Activated naive CD4-positive, alpha-beta T cell treated with Interleukin-2 at 50 U/mL for 16 hours (primary cell): ENCODE measurements around the gene ARPP21.
"Not testable (repeated sequence)": the region's sequence is repeated elsewhere in the genome, so short reads cannot be mapped to it uniquely, and the experiment has no call there.

Experiments
- DNase-seq: peaks from one replicate; pipeline ENCODE4 v3.0.0-alpha.2; 2020

Gene ARPP21

DNA sequence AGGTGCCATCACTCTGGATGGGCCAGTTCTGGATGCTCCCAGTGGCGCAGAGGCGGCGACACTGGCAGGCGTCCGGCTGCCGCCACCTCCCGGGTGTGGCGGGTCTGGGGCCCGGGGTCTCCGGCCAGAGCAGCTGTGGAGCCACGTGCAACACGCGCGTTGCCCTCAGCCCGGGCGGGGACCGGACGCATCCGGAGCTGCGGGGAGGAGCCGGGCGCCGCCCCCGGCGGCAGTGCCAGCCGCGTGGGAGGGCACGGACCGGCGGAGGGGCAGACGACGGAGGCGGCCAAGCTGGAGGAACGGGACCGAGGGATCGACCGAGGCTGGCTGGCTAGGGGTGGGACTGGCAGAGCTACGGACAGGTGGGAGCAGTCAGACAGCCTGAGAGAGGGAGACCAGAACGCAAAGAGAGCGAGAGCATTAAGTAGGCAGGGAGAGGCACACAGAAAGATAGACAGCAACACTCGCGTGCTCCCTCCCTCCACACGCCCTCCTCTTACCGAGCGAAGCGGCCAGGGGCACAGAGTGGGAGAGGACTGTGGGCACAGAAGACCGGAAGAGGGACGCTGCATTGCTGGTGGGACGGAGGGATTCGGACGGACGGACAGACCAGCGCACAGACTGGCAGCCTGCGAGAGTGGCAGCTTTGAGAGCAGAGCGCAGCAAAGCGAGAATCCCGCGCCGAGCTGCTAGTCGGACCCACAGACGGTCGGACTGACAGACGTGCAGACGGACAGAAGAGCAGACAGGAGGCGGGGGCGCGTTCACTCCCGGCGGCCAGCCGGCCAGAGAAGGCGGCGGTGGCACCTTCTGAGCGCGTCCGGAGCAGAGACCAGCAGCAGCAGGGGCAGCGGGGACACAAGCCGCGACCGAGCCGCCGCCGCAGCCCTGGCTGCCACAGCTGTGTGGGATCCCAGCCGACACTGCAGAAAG is at the start of gene ARPP21:
Gene ARPP21, plus strand, starts transcription at position 272 of the 933 bp plus-strand sequence. CDS start 42,227 bp downstream, outside the sequence.
- no peak for DNase-seq

DNA sequence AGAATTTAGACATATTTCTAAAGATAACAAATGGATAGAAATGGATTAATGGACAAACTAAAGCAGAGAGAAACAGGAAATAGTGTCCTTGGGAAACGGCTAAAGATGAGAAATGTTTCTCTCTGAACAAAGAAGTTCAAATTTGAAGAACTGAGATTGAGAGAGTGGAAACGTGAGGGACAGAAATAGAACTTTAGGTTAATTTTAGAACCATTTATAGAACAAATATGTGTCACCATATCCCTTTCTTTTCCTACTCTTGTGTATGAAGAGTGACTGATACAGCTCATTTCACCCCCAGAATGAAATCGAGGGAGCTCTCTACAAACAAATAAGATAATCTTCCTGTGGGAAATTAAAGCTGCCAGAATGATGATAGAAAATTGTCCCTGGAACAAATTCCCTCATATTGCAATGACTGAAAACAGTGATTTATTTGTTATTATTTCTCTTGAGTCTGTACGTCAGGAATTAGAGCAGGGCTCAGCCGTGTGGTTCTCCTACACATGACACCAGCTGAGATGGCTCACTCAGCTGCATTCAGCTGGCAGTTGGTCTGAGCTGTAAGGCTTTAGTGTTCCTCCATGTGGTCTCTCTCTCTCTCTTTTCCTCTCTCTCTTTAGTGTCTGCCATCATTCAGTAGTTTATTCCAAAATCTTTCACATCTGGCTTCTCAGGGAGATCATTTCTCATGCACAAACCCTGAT is 46.6 kb upstream of the ARPP21 start:
- no peak for DNase-seq

DNA sequence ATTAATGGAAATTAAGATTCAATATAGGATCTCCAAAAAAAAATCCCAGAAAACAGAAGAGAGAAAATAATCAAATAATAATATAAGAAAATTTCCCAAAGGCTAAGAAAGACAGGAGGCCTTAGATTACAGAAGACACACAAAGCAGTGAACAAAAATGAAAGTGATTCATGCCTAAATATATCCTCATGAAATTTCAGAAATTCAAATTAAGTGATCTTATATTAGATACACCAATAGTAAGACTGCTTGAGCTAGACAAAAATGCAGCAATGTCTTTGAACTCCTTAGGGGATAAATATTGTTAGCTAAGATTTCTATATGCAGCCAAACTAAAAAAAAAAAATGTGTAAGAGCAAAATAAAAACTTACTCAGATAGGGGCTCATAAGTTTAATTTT is 44.6 kb upstream of the ARPP21 start:
- DNase-seq = no peak

DNA sequence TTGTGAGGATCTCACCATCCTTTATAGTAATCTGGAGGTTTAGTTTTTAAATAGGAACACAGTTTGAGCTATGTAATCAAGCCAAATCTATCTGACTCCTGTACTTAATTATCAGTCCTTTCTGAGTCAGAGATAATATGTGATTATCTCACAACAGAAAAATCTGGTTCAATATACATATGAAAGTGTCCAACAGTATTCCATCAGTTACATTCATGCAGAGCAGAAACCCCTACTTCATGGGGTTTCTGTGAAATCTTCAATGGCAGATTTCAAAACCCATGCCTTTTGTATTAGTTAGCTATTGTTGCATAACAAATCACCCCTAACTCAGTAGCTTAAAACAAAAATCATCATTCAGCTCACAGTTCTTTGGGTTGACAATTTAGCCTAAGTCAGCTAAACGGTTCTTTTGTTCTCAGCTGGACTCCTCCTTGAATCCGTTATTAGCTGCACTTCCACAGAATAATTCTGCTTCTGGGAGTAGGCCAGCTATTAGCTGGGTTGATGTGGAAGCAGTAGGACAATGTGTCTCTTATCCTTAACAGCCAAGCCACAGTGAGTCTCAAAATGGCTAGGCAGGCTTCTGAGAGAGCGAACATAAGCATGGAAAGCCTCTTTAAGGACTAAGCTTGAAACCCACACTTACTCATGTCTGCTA is 42.9 kb upstream of the ARPP21 start:
- no peak for DNase-seq

DNA sequence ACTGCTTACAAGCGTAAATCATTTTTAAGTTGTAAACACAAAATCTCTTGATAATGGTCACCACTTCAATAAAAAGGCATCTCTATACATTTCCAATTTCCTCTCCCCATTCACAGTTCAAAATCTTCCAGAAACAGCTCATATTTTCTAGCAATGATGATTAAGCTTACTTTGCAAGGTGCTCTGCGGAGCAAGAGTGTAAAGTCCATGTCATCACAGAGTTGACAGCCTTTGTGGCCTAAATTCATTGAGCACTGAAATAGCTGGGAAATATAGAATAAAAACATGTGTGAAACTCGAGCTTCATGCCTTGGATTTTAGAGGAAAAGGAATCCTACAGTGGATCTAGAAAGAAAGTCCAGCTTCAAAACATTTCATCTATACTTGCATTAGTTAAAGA is 41.8 kb upstream of the ARPP21 start:
- DNase-seq = no peak

DNA sequence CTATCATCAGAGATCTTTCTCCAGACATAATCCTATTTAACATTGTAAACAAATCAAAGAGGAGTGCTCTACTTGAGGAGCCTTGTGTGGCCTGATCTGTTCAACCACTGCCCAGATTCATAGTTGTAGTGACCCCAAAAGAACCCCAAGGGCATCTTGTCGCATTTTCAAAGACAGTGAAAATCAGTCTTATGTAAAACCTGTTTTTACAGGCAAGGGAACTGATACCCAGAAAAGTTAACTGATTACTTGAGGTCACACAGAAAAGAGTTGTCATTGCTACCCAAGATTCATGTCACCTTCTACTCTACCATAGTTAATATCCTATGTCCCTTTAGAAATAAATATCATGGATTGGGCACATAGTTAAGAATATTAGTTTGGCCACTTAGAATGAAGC is 40.5 kb upstream of the ARPP21 start:
- no peak for DNase-seq

DNA sequence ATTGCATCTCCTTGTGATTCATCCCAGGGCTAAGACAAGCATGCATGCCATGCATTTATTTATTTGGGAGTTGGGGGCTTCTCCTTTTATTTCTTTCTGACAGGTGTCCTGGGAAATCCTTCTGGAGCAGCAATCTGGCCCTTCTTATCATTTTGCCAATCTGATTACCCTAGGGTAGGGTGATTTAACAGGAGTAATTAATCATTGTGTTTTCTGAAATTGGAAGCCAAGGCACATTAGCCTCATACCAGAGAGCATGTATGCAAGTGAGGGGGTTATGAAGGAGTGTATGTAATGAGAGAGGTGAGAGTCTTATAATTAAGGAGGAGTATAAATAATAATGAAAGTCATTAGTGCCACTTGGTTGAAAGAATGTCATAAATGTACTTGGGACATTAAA is 37.4 kb upstream of the ARPP21 start:
- DNase-seq = no peak

DNA sequence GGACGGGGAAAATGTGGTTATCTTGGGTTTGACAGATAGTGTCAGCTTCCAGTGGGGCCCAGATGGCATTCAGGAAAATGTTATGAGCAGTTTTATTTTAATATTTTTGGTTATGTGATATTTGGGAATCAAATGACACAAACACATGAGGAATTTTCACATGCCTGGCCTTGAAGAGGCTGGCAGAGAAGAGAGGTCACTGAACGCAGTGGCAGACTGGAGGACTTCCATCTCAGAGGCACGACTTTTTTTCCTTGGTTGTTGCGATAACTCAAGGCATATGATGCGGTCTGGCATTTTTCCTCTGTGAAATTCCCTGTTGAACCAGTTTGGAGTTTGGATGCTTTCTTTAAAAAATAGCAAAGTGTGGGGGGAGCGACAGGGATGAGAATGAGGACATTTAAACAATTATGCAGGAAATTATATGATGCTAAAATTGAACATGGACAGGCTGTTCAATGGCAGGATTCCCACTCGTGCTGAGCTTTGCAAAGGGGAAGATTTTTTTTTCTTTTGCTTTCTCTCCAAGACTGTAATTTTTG is 36.9 kb upstream of the ARPP21 start:
- no peak for DNase-seq

DNA sequence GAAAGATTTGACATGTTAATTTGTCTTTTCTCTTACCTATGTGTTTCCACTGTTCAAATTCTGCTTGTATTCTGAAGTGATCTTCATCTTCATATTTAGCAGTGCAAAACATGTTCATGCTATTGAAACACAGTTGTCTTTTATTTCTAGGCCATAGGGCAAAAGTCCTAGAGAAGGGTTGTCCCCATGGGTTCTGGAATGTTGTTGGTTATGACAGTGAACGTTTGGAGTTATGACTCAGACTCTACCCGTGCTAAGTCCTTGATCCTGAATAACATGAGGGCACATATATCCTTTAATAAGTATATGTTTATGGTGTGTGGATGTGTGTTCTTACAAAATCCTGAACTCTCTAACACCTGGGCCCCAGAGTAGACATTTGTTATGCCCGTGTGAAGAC is 23.0 kb upstream of the ARPP21 start:
- DNase-seq = no peak

DNA sequence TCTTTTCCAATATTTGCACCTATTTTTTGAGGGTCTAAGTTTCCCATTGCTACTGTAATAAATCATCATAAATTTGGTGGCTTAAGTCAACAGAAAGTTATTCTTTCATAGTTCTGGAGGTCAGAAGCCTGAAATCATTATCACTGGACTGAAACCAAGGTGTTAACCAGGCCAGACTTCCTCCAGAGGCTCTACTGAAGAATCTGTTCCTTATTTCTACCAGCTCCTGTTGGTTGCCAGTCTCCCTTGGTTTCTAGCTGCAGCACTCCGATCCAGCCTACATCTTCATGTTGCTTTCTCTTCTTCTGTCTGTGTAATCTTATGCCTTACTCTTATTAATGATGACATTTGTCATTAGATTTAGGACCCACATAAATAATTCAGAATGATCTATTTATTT is 22.0 kb upstream of the ARPP21 start:
- no peak for DNase-seq

DNA sequence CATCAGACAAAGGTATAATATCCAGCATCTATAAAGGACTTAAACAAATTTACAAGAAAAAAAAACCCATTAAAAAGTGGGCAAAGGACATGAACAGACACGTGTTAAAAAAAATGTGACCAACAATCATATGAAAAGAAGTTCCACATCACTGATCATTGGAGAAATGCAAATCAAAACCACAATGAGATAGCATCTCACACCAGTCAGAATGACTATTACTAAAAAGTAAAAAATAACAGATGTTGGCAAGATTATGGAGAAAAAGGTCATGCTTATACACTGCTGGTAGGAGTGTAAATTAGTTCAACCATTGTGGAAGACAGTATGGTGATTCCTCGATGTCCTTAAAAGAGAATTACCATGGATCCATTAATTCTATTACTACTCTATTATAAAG is 19.1 kb upstream of the ARPP21 start:
- not testable (repeated sequence) for DNase-seq

DNA sequence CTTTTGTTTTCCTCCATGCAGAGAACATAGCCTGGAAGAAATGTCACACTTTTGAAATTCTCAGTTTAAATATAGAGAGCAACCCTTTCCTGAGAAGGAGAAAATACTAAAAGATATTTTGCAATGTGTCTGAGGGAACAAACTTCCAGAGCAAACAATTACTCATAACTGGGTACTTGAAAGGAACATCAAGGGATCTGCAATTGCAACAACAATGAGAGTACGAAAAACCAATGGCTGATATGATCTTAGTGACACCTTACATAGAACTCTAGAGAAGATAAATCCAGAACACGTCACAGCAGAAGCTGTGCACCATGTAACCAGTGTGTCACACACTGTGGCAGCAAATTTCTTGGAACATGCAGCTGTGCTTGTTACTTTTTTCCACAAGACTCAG is 14.6 kb upstream of the ARPP21 start:
- no peak for DNase-seq

DNA sequence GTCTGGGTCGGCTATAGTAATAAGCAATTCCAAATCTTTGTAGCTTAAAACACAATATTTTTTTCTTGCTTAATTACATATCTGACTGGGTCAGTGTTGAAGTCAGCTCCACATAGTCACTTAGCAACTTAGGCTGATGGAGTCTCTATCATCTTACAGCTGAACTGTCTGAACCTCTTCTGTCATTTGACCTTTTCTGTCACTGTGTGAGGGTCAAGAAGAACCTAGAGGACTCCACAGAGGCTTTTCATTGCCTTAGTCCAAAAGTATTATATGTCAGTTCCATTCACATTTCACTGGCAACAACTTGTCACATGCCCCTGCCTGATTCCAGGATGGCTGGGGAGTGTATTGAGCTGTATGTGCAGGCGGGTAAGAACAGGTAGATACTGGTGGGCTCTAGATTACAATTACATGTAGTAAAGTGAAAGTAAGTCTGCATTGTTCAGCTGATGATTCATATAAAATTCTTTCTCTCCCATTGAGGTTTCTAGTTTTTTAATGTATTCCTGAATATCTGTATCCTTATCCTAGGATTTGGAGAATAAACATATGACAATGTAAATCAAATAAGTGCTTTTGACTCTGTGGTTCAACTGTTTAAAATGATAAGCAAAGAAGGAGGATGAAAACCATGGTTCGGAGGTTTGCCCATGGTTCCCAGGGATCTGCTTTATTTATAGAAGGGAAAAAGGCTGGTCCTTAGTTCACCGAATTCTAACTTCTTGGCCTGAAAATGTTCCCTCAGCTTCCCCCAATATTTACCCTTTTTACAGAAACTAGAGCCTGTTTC is 5.8 kb upstream of the ARPP21 start:
- no peak for DNase-seq

DNA sequence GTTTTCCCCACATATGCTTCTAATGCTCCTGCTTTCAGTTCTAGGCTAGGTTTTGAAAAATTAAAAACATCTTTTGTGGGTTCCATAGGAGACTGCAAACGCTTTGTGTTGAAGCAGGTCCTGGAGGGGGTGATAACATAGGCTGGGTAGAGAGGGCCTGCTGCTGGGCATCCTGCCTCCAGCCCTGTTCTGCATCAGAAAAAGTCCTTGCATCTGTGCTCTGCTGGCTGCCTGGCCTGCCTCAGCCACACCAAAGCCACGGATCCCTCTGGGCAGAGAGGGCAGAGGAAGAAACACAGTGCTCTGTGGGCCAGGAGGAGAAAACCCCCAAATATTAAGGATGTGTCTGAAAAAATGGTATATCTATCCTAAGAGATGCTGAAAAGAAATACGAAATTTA is 3.9 kb upstream of the ARPP21 start:
- no peak for DNase-seq

DNA sequence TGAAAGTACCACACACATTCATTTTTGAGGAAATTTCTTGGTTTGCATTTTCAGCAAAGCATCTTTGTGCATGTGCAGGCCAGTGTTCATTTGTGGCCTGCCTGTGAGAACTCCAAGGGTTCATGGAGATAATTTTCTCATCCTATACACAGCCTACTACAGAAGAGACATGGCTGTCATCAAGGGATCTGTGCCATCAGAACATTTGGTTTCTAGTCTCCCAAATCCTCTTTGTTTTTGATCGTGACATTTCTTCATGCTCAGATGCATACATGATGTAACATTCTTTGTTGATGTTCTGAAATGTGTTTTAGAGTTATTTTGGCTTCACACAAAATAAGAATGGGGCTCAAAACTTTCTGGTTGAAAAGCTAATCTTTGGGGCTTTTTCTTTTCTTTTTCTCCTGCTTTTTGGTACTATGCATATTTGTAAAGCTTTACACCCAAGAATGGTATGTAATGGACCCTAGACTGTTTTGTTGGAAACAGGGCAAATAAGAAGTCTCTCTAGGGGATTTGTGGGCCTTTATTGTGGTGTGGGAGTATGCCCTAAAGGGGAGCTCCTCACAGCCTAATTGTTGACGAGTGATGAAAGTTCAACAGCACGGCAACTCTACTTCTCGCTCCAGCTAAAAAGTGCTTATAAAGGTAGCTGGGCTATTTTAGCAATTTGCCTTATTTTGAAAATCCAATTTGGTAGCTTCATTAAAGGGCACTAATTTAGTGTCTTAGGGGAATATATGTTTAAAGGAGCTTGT is 3.2 kb upstream of the ARPP21 start:
- no peak for DNase-seq

DNA sequence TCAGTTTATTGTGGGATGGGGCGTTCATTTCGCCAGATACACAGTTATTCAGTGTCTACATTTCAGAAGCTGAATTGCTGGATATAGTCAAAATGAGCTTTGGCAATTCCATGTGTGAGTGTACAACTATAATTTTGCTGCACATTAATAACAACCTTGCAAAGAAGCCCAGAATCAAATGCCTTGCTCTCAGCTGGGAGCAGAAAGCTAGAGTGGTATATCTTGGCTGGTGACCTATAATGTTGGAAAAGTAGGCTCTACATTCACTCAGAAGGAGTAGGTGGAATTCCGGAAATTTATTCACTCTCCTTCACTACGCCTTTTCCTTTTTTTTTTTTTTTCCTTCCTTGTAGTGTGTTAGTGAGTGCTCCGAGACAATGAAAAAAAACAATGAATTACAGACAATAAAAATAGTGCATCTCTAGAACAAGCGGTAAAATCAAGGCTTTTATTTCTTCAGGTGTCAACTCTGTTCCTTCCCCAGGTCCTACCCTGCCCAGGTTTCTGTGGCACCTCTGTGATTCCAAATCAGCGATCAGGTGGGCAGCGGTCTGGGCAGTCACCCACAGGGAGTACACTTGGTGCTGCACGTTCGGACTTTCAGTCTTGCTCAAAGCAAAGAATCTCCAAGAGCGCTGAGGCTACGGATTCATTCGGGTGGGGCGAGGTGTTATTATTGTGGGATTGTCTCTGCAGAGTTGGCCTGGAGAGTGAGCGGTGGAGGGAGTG is 910 bp upstream of the ARPP21 start:
- no peak for DNase-seq

DNA sequence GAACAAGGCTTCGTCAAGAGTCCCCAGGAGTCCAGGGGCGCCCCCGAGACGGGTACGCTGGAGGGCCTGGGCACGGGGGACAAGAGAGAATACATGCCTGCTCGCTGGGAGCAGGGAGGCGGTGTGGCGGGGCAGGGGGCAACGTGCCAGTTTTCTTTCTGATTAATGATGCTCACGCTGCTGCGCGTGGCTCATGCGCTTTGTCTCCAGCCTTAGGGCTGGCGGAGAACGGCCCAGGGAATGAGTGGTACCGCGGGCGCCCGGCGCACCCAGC is 408 bp upstream of the ARPP21 start:
- no peak for DNase-seq

DNA sequence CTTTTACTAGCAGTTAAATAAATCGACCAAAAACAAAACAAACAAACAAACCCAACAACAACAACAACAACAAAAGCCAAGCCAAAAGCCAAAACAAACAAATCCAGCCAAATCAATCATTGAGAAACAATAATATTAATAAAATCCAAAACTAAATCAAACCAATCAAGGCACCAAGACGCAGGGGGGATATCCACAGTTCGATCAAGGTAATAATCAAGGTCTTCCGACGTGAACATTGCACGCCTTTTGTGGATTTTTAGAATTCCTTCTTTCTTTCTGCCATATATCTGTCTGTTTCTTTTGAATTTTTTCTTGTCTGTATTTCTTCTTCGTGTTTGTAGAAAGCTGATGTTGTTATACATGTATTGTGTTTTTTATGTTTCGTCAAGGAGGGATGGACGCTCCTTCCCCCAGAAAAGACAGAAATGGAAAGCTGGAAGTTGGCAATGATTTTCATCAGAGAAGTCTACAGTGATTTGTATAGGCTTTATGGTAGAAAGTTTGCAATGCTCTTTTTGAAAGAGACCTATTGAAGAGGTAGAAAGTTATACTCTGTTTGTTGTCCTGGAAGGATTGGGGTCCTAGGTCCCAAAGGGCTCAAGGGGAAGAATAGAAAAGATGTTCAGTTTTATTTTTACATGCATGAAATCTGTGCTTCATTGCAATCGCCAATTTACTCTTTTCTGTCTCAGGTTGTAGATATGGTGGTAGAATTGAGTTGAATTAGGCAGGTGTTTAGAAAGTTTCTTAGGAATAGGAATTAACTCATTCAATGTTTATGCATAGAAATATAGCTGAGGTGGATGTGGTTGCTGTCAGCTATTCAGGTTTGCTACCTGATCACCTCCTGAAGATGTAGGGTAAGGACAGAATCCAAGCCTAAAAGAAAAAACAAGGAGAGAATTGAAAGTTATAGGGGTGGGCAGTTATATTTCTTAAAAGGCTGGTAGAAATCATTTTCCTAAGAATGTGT is 1.2 kb downstream of the ARPP21 start:
- no peak for DNase-seq

DNA sequence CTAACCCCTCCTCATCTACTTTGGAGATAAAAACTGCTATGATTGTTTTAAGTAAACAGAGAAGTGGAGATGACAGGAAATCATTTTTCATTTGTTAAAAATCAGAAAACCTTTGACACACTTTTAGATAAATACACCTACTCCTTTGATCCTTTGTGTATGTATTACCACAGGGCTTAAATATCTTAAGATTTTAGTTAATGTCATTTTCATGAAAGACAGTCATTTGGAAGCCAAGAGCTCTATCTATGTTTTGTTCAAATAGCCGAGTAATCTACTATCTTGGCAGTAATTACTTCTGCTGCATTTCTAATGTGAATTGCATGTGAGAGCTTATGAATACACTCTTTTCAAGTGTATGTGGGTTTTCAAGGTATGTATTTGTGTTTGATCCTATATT is 2.0 kb downstream of the ARPP21 start:
- no peak for DNase-seq

DNA sequence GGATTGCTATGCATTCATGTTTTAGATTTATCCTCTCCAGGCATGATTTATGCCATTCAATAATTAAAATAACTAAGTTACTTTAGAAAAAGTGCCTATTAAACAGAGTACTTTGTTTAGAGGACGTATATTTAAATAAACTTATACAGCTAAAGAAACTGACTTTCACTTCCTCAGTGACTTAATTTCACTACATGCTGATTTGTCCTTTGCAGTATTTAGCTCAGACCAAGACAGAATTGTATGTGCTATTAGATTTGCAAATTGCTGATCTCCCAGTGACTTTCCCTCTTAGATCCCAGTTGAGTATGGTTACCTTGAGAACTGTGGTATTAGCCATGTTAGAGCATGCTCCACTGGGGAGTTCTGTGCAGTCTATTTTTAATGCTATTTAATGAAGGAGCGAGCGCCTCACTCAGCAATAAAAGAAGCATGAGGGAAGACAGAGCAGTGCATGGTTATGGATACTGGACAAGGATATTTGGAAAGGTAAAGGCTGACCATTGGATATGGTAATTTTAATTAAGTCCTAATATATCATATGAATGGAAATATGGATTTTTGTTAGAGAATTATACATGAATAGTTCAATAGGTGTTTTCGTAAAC is 2.7 kb downstream of the ARPP21 start:
- no peak for DNase-seq
